HL-60/S4 treated with phorbol 12-myristate 13-acetate at 8.2 ng/mL for 4 days and 3 days (cell line): ENCODE data around the gene PLS1.
"Not testable (repeated sequence)": the region's sequence is repeated elsewhere in the genome, so short reads cannot be mapped to it uniquely, and the experiment has no call there.

ENCODE experiments used
- in situ Hi-C: fragments of 300-500 bp; cut with MboI; formaldehyde crosslinking; loops from 2 replicates; pipeline ENCODE4 v1.15.0; 2022; ENCODE audit warnings: low sequenced_read_pairs

The PLS1 gene

DNA sequence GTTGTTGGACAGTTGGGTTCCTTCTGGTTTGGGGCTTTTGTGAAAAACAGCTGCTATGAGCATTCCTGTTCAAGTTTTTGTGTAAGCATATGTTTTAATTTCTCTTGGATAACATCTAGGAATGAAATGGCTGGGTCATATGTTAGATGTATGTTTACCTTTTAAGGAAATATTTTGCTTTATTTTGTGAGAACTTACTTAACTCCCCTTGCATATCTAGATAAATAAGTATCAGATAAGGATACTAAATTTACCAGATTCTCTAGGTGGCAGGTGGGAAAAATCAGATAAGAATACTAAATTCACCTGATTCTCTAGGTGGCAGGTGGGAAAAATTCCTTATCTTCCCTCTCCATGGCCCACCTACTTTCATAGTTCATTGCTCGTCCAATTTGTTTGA, 1.1 kb upstream of the PLS1 start:
- in situ Hi-C loops, result loop anchor here (25.0 kb wide), 1 partner anchor 392 kb away; no protein-coding TSS in a partner anchor

GRCh38 chr3:142595581-142595950, 627 bp upstream of the PLS1 start:
- in situ Hi-C loops, result loop anchor here (25.0 kb wide), 1 partner anchor 392 kb away; no protein-coding TSS in a partner anchor

- in situ Hi-C loops, result loop anchor here (25.0 kb wide), 1 partner anchor 391 kb away; no protein-coding TSS in a partner anchor
Measured at GRCh38 chr3:142596726-142597088, 514 bp downstream of the PLS1 start.

DNA sequence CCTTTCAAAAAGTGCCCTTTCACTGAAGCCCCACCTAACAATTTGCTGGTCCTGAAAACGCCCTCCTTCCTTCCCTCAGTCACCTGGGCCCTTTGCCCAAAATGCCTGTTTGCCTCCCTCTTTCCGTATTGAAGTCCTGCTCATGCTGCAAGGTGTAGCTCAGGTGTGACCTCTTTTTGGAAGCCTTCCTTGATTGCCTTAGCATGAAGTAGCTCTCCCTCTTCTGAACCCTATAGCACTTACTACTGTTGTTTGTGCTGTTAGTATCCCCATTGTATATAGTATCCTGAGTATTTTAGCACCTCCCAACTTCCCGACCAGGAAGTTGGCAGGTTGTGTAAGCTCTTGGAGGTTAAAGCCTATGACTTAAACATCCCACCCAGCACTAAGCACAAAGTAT, 1.7 kb downstream of the PLS1 start:
- in situ Hi-C loops, result loop anchor here (25.0 kb wide), 1 partner anchor 389 kb away; no protein-coding TSS in a partner anchor

DNA sequence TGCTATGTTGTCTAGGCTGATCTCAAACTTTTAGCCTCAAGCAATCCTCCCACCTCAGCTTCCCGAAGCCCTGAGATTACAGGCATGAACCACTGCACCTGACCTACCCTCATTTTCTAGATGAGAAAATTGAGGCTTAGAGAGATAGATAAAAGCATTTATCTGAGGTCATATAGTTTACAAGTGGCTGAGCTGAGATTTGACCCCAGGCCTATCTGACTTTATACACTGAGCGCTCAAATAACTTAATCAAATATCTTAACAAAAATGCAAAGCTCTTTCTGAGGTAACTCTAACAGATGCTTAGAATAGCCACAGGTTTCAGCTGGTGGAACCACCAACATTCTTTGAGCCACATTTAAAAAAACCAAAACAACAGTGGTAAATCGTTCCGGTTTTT, 5.5 kb downstream of the PLS1 start:
- in situ Hi-C loops, result no loop called here

DNA sequence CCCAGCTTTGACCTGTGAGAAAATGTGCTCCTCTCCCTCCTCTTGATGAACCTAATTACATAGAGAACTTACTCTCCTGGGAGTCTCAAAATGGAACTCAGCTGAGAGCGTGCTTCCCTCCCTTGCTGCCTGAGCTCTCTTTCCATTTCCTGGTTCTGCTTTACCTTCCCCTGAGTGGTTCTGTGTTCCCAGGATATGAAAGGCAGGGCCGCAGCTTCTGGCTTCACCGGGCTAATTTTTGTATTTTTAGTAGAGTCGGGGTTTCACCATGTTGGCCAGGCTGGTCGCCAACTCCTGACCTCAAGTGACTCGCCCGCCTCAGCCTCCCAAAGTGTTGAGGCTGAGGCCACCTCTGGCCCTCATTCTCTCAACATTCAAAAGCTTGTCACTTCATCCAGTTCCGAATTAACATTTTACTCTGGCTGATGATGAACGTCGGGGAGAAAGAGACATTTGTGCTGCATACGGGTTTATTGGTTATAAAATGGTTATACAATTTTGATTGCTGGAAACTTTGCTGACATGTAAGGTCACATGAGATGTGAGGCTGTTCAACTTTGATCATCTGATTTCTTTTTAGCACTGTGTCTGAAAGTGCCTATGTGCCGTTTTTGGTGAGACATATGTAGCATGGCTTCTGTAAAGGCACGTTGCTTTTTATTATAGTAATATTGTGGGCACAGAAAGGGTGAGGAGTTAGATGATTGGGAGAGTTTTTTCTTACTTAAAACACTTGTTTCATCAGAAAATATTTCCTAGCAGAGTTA, 6.6 kb downstream of the PLS1 start:
- in situ Hi-C loops, result no loop called here

DNA sequence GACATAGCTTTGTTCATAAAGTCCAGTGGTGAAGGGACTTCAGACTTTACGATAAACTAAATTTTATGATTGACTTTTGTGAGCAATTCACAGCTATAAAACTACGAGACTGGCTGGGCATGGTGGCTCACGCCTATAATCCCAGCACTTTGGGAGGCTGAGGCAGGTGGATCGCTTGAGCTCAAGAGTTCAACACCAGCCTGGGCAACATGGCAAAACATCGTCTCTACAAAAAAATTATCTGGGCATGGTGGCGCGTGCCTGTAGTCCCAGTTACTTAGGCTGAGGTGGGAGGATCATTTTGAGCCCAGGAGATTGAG, 7.2 kb downstream of the PLS1 start:
- in situ Hi-C loops, result not testable (repeated sequence)

DNA sequence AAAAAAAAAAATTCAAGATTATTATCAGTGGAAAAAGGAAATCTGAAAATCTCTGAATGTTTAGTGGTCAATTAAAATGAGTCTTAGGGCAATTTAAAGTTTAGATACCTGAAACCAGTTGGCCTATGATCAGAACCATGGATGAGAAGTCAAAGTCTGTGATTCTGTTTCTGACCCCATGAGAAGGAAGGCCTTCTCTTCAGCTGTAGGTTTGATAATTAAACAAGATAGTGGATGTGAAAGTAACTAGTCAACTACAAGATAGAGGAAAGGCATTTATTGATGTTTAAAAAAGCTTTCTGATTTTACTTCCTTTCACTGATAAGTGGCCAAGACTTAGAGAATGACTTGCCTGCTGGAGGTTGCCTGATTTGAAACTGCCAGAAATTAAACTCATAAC, 8.7 kb downstream of the PLS1 start:
- in situ Hi-C loops, result no loop called here

DNA sequence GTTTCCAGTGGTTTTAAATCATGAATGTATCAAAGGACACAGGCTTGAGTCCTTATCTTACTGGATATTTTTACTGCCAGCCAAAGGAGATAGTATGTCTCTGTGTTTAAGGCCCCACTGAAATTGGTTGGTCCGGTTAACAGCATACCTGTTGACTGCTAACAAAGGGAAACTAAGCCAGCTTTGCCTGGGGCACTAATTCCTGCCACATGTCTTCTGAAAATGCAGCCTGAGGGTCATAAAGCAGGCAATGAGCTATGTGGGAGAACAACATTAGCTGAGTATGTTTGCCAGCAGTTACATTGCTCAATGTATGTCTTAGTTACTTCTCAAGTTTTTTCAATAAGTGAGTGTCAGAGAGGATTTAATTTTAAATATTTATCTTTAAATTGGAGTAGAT, 12.4 kb downstream of the PLS1 start:
- in situ Hi-C loops, result no loop called here

- in situ Hi-C loops, result no loop called here
Measured at GRCh38 chr3:142609136-142609535, 12.9 kb downstream of the PLS1 start.

- in situ Hi-C loops, result no loop called here
Measured at GRCh38 chr3:142611206-142611605, 15.0 kb downstream of the PLS1 start.

DNA sequence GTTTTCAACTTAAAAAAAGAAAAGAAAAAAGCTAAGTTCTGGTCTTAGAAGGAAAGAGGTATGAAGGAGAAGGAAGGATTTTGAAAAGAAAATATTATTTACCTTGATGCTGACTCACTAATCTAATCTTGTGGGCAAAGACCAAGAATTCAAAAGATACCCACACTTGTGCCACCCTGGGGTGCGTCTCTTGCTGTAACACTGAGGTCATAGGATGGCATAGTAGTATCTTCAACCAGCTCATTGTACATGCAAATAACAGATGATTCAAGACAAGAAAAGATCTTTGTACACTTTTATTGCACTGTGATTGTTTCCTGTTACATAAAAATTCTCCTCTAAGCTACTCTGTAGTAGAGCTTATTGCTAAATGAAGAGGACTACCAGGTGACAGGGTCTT, 17.3 kb downstream of the PLS1 start:
- in situ Hi-C loops, result no loop called here

DNA sequence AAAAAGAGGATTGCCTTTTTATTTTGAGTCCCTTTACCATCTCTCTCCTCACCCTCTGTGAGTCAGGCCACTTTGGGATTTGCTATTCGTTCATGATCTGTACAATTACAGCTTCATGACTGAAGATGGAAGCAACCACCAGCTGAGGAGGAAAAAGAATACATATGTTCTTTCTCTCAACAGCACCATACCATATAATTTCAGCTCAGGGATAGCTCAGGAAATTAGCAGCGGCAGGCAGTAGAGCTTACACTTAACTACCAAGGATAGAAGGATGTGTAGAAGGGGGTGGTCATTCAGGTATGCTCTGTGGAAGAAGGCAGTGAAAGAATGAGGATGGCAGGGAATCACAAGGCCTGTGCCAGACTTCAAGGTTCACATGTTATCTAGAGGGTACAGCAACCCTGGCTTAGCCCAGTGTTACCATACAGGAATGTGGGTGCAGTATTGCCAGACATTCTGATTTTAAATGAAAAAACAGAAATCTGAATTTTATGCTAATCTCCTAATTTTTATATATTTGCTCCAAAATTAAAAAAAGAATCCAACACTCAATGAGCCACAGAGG, 17.9 kb downstream of the PLS1 start:
- in situ Hi-C loops, result no loop called here

DNA sequence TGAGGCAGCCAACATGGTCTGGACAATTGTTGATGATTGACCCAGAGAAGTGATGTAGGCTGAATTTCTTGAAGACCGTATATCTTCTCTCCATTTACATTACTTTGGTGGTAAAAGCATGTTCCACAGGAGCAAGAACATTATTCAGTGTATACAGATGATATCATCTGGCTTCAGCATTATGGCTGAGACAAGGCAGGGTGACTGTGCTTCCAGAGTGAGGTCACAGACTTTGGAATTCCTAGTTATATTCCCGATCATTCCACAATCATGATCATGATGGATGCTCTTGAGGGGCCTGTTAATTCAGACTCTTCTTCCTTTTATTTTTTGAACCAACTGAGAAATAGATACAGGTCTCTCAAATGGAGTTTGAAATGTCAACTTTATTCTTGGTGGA, 19.0 kb downstream of the PLS1 start:
- in situ Hi-C loops, result no loop called here

GRCh38 chr3:142618917-142619461, 22.8 kb downstream of the PLS1 start:
- in situ Hi-C loops, result no loop called here

DNA sequence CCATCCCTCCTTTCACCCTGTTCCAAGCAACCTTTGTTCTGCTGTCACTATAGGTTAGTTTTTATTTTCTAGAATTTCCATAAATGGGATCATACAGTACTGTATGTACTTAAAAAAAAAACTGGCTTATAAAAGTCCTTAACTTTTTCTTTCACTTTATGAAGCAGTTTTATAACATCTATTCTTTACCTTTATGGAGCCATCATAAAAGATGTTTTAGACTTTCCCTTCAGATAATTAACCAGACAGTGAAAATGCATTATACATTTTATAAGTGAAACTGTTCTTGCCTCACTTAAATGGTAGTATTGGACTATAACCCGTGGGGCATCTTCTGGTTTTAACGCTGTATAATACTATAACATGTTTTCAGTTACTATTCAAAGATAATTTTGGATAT, 26.2 kb downstream of the PLS1 start:
- in situ Hi-C loops, result no loop called here

DNA sequence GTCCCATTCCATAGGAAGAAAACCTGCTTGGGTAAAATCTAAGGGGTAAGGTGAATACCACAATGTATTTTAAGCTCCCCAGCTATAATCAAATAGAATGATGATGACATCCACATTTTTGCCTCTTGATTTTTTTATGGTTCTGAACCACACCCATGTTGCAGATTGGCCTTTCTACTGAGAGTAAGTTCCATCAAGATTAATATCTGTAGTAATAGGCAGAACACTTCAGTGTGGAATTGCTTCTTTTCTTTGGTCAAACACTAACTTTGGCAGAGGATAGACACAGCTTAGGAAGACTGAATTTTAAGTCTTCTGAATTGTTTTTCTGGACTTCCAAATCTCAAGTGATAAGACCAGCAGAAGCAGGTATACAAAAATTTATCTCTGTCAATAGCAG, 27.0 kb downstream of the PLS1 start:
- in situ Hi-C loops, result no loop called here

DNA sequence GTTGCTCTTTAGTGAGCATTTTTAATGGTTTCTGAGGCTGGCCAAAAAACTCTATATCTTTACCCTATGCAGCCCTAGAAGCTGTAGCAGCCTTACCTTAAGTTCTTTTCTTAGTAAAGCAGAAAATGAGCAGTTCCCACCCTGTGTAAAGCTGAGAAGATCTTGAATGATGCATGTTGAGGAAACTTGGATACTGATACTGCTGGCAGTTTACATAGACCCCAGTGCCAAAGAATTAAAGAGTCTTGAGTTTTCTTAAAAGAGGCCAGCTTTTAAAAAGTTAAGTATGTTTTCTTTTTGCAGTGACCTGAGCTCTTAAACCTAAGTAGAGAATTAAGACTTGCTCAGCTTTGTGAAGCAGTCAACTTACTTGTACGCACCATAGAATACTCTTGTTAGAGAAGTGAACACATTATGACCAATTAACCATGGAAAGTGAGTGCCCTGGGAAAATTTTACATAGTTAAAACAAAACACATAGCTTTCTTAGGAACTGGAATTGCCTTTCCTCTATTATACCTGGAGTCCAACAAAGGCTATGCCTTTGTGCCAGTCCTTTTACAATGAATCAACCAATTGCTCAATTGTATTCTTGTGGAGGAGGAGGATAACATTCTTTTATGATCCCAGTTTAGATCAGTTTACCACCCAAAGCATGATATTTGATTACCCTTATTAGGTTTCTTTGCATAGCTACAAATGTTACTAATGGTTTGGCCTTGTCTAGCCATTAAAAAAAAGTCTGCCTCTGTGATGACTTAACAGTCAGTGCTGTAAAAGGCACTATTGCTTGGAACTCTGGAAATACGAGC, 28.4 kb downstream of the PLS1 start:
- in situ Hi-C loops, result no loop called here

- in situ Hi-C loops, result no loop called here
Measured at GRCh38 chr3:142625153-142625440, 28.9 kb downstream of the PLS1 start.

- in situ Hi-C loops, result no loop called here
Measured at GRCh38 chr3:142626971-142627370, 30.8 kb downstream of the PLS1 start.

- in situ Hi-C loops, result no loop called here
Measured at GRCh38 chr3:142628801-142629200, 32.6 kb downstream of the PLS1 start.

GRCh38 chr3:142633073-142633472, 36.9 kb downstream of the PLS1 start:
- in situ Hi-C loops, result no loop called here
